Hematopoietic multipotent progenitor cell treated with erythropoietin and hydrocortisone succinate and interleukin-3 and kit ligand, for 15 days (in vitro differentiated cells): ENCODE results near the gene ODAM.
"Not testable (repeated sequence)": the region's sequence is repeated elsewhere in the genome, so short reads cannot be mapped to it uniquely, and the experiment has no call there.

ENCODE experiments used
- DNase-seq: peaks from one replicate; pipeline ENCODE4 v3.0.0-alpha.2; 2015; ENCODE audit warnings: low spot score

The ODAM gene, protein sequence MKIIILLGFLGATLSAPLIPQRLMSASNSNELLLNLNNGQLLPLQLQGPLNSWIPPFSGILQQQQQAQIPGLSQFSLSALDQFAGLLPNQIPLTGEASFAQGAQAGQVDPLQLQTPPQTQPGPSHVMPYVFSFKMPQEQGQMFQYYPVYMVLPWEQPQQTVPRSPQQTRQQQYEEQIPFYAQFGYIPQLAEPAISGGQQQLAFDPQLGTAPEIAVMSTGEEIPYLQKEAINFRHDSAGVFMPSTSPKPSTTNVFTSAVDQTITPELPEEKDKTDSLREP

GRCh38 chr4:70195425-70195824, at the start of gene ODAM:
TSS of gene ODAM (plus strand) at chr4:70195725. CDS start at chr4:70196544, 819 bp downstream.
- DNase-seq: no peak

DNA sequence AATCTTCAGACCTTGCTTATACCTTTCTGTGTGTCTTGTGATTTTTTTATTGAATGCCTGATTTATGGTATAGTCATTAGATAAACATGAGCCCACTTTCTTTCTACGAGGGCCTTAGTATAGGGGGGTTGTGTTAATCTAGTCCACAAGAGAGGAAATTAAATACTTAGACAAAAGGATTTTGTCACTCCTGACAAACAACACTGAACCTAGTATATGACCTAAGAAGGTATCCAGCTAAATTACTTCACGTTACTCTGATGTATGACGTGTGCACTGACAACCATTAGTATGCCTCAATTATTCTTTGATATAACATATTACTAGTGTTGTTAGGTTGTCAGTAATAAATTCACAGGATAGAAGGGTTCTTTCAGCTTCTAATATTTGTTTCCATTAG, 44.3 kb upstream of the ODAM start:
- no peak for DNase-seq

- no peak for DNase-seq
Observed at GRCh38 chr4:70152088-70152487, 43.4 kb upstream of the ODAM start.

GRCh38 chr4:70153937-70154336, 41.6 kb upstream of the ODAM start, which contains the start of gene PRR27:
TSS of gene PRR27 (plus strand) at chr4:70154237. CDS start at chr4:70154376, 139 bp downstream.
- no peak for DNase-seq

GRCh38 chr4:70158576-70158975, 36.9 kb upstream of the ODAM start:
- DNase-seq: no peak

DNA sequence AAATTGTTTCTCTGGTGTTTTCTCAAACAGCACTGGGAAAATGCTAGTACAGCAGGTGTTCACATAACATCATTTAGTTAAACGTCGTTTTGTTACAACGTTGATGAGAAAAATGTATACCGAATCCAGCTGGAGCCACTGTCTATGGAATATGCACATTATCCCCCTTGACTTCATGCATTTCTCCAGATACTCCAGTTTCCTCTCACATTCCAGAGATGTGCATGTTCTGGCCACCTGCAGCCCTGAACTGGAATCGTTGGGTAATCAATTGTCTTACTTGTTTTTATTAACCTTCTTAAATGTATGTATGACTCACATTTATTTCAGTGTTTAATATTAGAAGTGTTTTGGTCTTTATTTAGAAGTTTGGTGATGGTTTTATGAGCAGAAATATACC, 18.4 kb upstream of the ODAM start:
- DNase-seq: no peak

DNA sequence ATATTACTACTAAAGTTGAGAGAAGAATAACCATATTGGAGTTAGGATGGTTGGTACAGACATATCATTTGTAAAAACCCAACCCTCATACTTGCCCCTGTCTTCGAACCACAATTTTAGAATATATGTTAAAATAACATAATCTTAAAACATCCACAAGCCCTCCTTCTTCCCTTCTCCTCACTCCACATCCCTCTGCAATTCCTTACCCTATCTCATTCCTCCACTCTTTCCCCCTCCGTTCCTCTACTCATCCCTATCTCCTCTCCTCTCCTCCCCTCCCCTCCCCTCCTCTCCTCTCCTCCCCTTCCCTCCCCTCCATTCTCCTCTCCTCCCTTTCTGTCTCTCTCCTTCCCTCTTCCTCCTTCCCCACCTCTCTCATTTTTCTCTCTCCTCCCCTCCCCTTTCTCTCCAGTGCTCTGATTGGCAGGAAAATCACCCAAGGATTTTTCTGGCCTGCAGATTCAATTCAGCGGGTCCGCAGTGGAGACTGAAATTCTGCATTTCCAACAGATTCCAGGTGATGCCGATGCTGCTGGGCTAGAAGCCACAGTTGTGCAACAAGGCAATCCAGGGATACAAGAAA, 17.4 kb upstream of the ODAM start:
- no peak for DNase-seq

DNA sequence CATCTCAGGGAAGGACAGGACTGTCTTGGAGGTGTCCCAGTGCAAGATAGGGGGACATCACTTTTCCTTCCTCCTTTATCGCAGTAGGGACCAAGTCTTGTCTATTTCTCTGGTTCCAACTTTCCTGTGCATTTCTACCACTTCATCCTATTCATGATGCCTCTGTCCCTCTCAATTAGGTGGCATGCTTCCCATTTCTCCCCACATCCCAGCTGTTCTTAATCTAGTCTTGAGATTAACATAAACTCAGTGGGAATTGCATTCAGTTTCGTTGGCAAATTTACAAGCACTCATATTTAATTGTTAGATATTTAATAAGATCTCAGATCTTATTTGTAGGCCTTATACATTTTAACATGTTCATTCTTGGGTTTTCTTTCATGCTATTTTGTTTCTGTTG, 15.7 kb upstream of the ODAM start:
- no peak for DNase-seq

- DNase-seq: no peak
Observed at GRCh38 chr4:70181864-70182263, 13.7 kb upstream of the ODAM start.

GRCh38 chr4:70182517-70183167, 12.9 kb upstream of the ODAM start:
- DNase-seq: no peak

DNA sequence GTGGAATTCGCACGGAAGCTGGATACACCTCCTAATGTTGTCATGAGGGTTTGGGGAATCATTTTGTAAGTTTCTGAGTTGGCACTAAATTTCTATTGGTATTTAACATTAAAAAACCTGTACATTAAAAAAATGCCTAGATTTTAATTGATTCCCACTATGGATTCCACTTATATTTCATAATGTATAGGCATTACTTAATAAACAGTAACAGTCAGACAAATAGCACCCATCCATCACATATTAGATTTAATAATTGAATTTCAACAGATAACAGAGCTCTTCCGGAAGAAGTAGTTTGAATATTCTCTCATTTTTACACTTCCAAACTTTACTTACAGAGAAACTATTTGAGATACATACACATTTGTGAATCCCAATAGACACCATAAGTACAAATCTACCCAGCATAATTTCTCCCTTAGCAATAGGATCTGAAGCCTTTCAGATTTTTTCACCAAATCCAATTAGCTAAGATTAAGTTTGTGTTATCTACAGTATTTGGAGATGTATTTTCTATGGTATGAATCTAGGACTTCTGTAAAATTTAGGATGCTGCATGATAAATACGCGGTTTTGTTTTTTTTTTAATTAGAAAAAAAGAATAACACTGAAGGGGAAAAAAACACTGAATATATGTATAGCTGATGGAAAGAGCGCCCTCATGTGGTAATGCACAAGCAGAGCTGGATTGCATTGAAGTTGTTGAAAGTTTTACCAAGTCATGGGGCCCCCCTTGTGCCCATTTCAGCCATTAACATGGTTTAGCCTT, 12.2 kb upstream of the ODAM start:
- peak; percentile 17 for DNase-seq

DNA sequence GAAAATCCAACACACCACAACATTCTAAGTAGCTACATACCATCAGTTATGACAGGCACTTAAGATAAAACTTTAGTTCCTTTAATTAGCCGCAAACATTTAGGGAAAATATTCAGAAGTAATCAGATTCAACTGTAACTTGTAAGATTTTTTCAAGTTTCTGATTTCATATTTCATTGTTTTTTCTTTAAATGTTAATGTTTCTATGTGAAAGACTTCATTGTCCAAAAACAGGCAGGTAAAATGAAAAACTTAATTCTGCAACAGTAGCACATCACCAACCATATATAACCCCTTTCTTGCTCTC, 11.6 kb upstream of the ODAM start:
- DNase-seq: no peak

GRCh38 chr4:70187216-70187615, 8.3 kb upstream of the ODAM start:
- no peak for DNase-seq

GRCh38 chr4:70190579-70190978, 4.9 kb upstream of the ODAM start:
- DNase-seq: no peak

- DNase-seq: no peak
Observed at GRCh38 chr4:70191647-70192046, 3.9 kb upstream of the ODAM start.

GRCh38 chr4:70192895-70193294, 2.6 kb upstream of the ODAM start:
- DNase-seq: no peak

DNA sequence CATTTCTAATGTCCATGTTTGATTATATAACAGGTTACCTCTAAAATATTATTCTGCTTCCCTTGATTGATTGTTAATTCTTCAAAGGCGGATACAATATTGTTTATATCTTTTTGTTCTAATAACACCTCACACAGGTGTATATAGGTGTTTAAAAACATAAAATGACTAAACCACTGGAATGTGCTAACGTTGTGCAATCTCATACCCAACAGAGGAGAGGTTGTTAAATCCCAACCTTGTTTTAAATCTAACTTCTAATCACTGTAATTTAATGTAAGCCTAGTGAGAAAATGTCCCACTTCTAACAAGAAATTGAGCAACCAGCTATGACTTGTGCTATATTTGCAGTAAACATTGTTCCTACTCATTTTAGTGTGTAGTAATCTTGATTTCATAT, 1.3 kb downstream of the ODAM start:
- no peak for DNase-seq

DNA sequence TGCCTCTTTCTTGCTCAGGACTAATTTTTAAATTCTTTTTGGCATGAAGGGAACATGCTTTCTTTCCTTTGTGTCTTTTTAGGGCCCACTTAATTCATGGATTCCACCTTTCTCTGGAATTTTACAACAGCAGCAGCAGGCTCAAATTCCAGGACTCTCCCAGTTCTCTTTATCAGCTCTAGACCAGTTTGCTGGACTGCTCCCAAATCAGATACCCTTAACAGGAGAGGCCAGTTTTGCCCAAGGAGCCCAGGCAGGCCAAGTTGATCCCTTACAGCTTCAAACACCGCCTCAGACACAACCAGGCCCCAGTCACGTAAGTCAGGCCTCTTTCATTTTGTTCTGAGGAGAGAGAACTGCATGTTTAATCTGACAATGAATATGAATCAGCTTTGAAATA, 2.3 kb downstream of the ODAM start:
- DNase-seq: no peak

- DNase-seq: no peak
Observed at GRCh38 chr4:70203601-70204000, 8.1 kb downstream of the ODAM start.

DNA sequence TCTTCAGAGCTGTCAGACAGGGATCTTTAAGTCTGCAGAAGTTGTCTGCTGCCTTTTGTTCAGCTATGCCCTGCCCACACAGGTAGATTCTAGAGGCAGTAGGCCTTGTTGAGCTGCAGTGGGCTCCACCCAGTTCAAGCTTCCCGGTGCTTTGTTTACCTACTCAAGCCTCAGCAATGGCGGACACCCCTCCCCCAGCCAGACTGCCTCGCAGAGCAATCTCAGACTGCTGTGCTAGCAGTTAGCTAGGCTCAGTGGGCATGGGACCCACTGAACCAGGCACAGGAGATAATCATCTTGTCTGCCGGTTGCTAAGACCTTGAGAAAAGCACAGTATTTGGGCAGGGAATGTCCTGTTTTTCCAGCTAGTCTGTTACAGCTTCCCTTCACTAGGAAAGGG, 17.2 kb downstream of the ODAM start:
- DNase-seq: not testable (repeated sequence)

DNA sequence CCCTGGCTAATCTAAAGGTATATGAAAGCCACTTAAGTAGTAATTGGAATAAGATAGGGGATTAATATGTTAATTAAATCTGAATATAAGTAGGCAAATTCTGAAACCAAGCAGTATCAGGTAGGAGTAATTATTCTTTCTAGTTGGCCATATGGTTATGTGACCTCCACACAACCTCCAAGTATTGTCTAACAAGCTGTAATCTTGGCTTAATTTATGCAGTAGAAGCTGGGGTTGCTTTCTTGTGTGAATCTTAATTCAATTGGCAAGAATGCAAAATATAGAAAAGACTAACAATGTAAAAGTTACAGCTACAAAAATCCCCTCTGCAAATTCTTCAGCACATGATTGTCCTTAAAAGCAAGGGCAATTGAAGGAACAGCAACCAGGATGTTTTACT, 20.6 kb downstream of the ODAM start:
- not testable (repeated sequence) for DNase-seq

GRCh38 chr4:70216550-70216949, 21.0 kb downstream of the ODAM start:
- not testable (repeated sequence) for DNase-seq

DNA sequence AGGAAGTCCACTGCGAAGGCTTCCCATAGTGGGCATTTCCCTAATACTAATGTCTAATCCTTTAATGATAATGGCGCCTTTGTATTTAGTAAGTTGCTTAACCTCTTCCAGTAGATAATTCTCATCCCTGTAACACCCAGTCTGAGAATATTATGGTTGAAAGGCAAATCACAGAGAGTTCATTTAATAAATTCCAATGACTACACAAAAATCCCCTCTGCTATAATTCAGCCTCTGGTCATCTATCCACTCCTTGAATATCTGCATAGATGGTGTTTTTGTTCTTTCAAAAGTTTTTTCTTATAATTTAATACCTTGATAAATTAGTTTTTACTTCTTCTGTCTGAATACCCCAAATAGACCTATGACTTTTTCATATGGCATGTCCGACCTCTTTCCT, 25.9 kb downstream of the ODAM start:
- not testable (repeated sequence) for DNase-seq
